ENCODE results near the gene FGFR4.

The FGFR4 gene

GRCh38 chr5:177146891-177147638 is 60.4 kb downstream of the FGFR4 start:
- Mint-ChIP-seq H3K4me3 (no peak overlapping the region), H3K4me1 (peaks cover 4% of the 10 kb centered on the region), H3K36me3 (ENCODE audit: low read depth) (peaks cover 34% of the 10 kb centered on the region), H3K27me3 (no peaks in the 10 kb centered on the region), H3K27ac (no peak overlapping the region), H3K9me3 (no peaks in the 10 kb centered on the region)
- ATAC-seq (no peak), DNase-seq (no peak)
